HepG2 (cell line): Measurements from ENCODE around the gene NEIL1. TPM values are rescaled to one million over a fixed set of nuclear protein-coding genes. Genes with fewer than 3 reads are reported as not detected.

Experiments used
- ATAC-seq: fragments of 200-7000 bp; cut with Tn5 transposase; 3 replicates; pipeline ENCODE4 v1.9.1; 2020; ENCODE audit warnings: mild to moderate bottlenecking, moderate library complexity
- BruUV-seq: library from RNA; stranded (reverse); fragments of 400-500 nt; replicated peaks from 2 replicates; lab custom pipeline; 2021; lab: Mats Ljungman, UMichigan
- CTCF ChIA-PET: fragments of 300-600 bp; formaldehyde crosslinking; extraction: SDS; loops from one replicate; lab custom pipeline; 2021; ENCODE audit warnings: low total read pairs, inconsistent platforms, low intra/inter-chr PET ratio; lab: Yijun Ruan, JAX
- POLR2A ChIA-PET: fragments of 350-600 bp; sonication (Branson Sonifier 250); formaldehyde crosslinking; loops from one replicate; lab custom pipeline; 2020; ENCODE audit warnings: antibody characterized with exemption, inconsistent platforms; lab: Yijun Ruan, JAX
- DNase-seq: peaks from one replicate; pipeline ENCODE4 v3.0.0-alpha.2; 2015; ENCODE audit warnings: low spot score
- FAIRE-seq: peaks from 3 replicates; lab custom pipeline; 2011; peaks lifted over from hg19 to GRCh38; lab: Jason Lieb, UNC
- H2AFZ ChIP-seq: one replicate; pipeline ENCODE4 v1.6.1; 2011; ENCODE audit warnings: low read length, inconsistent platforms
- H3K27ac ChIP-seq: fragments of 300-600 bp; 3 replicates; pipeline ENCODE4 v1.8.0; 2011; ENCODE audit warnings: mixed run types, mild to moderate bottlenecking, mixed read lengths, low read length, inconsistent platforms; ENCODE audit not compliant: insufficient read depth; ENCODE audit errors: extremely low read length
- H3K27me3 ChIP-seq, 2 experiments: fragments of 200-600 bp in 1 of 2; 2 replicates in 1 of 2; 3 replicates in 1 of 2; pipeline versions ENCODE4 v1.6.0 to v1.8.0; 2011; ENCODE audit warnings: low read length in 2 of 2, mild to moderate bottlenecking in 2 of 2, moderate library complexity in 2 of 2, inconsistent platforms in 1 of 2; ENCODE audit not compliant: insufficient read depth in 2 of 2, control insufficient read depth in 1 of 2
- H3K36me3 ChIP-seq, 2 experiments: fragments of 200-600 bp in 1 of 2; replicated peaks in 1 of 2; 2 replicates in 1 of 2; 3 replicates in 1 of 2; pipeline versions ENCODE4 v1.5.1 to v1.8.0; 2011; ENCODE audit warnings: low read length in 2 of 2, inconsistent platforms in 1 of 2; ENCODE audit not compliant: insufficient read depth in 2 of 2, control insufficient read depth in 1 of 2
- H3K4me1 ChIP-seq: 2 replicates; pipeline ENCODE4 v1.5.1; 2012; ENCODE audit warnings: low read length, inconsistent platforms; ENCODE audit not compliant: insufficient read depth
- H3K4me2 ChIP-seq: 2 replicates; pipeline ENCODE4 v1.6.0; 2011; ENCODE audit warnings: low read depth, low read length, inconsistent platforms
- H3K4me3 ChIP-seq, 3 experiments: fragments of 200-600 bp in 1 of 3; sonication (generic), shearing (Covaris generic) in 1 of 3; replicated peaks in 1 of 3; 2 replicates each; pipeline ENCODE4 v1.5.1; 2011 to 2016; ENCODE audit warnings: low read length in 3 of 3, inconsistent platforms in 2 of 3, low read depth in 2 of 3, mild to moderate bottlenecking in 2 of 3, control low read depth in 1 of 3, mixed read lengths in 1 of 3; ENCODE audit not compliant: insufficient read depth in 1 of 3
- H3K79me2 ChIP-seq: one replicate; pipeline ENCODE4 v1.6.1; 2011; ENCODE audit warnings: low read length, inconsistent platforms; ENCODE audit not compliant: insufficient read depth
- H3K9ac ChIP-seq: 2 replicates; pipeline ENCODE4 v1.6.0; 2011; ENCODE audit warnings: mild to moderate bottlenecking, low read depth, low read length, inconsistent platforms; ENCODE audit not compliant: insufficient read depth
- H3K9me3 ChIP-seq: 2 replicates; pipeline ENCODE4 v1.5.1; 2012; ENCODE audit warnings: mild to moderate bottlenecking, low read length
- H4K20me1 ChIP-seq: 2 replicates; pipeline ENCODE4 v1.6.0; 2011; ENCODE audit warnings: inconsistent platforms, mild to moderate bottlenecking, low read length, moderate library complexity; ENCODE audit not compliant: insufficient read depth
- CTCF ChIP-seq: sonication (generic); formaldehyde crosslinking; IDR thresholded peaks from 2 replicates; pipeline ENCODE4 v1.5.0; 2020; ENCODE audit warnings: mild to moderate bottlenecking, missing genetic modification reagents, moderate library complexity
- LBX2 ChIP-seq: sonication (generic); formaldehyde crosslinking; IDR thresholded peaks from 2 replicates; pipeline ENCODE4 v1.5.0; 2020; ENCODE audit warnings: missing genetic modification reagents, mild to moderate bottlenecking, borderline replicate concordance
- PRDM4 ChIP-seq: sonication (generic); formaldehyde crosslinking; IDR thresholded peaks from 2 replicates; pipeline ENCODE4 v1.9.0; 2021; ENCODE audit warnings: missing genetic modification reagents, borderline replicate concordance
- WGBS: methylation state at CpG from one replicate; pipeline ENCODE4 v1.1.6; 2017; ENCODE audit warnings: low lambda C conversion rate; 5-methylcytosine and 5-hydroxymethylcytosine counted together
- in situ Hi-C: cut with HindIII; loops from 2 replicates; pipeline ENCODE4 v1.10.0; 2017; ENCODE audit warnings: low pct_unique_long_range_greater_than_20kb; ENCODE audit not compliant: extremely low pct_ligation_motif_present
- intact Hi-C: fragments of 100-400 bp; cut with micrococcal nuclease; formaldehyde crosslinking; loops from one replicate; pipeline ENCODE4 v1.10.0; 2022; ENCODE audit not compliant: unreplicated experiment
- polyA plus RNA-seq, 8 experiments: library from polyadenylated mRNA; depleted of rRNA in 3 of 8; stranded (reverse) in 7 of 8; unstranded in 1 of 8; fragments of >200 nt; fragmentation: Illumina TruSeq in 4 of 8; extraction: Trizol in 4 of 8; gene quantifications; 2 replicates each; pipeline versions ENCODE4 v1.2.1 to v1.2.3, GENCODE V29; 2011 to 2016; ENCODE audit warnings: low read depth in 4 of 8, missing spikeins in 1 of 8, mixed read lengths in 1 of 8; ENCODE audit not compliant: insufficient read depth in 1 of 8
- total RNA-seq, 5 experiments: library from RNA; depleted of rRNA; stranded (reverse); fragments of >200 nt; fragmentation: Illumina TruSeq; extraction: Trizol; gene quantifications; 2 replicates each; pipeline ENCODE4 v1.2.3, GENCODE V29; 2016; ENCODE audit warnings: low read depth in 1 of 5
- TF ChIP-seq, protein P1 (sequence below): fragments of 450-650 bp; IDR thresholded peaks from 2 replicates; pipeline ENCODE4 v1.6.1; 2016

The NEIL1 gene
- total and polyA plus RNA-seq, 2 of the 13 experiments (the other 11 are each of a cell fraction or from before 2014, with no cell fraction given), result 10.4 to 15.5 TPM

GRCh38 chr15:75327005-75327404 is 19.8 kb upstream of the NEIL1 start:
- DNase-seq, result no peak
- Histone ChIP-seq H3K4me3 (no peak overlapping the region), H2AFZ (no peak overlapping the region), H3K4me1 (peaks cover 23% of the 10 kb centered on the region), H3K36me3 (no peaks in the 10 kb centered on the region), H3K4me2 (no peak overlapping the region), H3K79me2 (no peaks in the 10 kb centered on the region), H3K9ac (no peak overlapping the region), H3K27ac (no peak overlapping the region), H3K9me3 (no peaks in the 10 kb centered on the region), H3K27me3 (peaks cover 0 to 4% of the 10 kb centered on the region in 2 experiments; a peak in 2 of 5 replicates), H4K20me1 (no peaks in the 10 kb centered on the region)
- in situ Hi-C loops, result no loop called here
- POLR2A ChIA-PET, result no interaction called here
- no TSS peak for BruUV-seq
- intact Hi-C loops, result no loop called here
- no peak for ATAC-seq
- TF ChIP-seq, protein P1, sequence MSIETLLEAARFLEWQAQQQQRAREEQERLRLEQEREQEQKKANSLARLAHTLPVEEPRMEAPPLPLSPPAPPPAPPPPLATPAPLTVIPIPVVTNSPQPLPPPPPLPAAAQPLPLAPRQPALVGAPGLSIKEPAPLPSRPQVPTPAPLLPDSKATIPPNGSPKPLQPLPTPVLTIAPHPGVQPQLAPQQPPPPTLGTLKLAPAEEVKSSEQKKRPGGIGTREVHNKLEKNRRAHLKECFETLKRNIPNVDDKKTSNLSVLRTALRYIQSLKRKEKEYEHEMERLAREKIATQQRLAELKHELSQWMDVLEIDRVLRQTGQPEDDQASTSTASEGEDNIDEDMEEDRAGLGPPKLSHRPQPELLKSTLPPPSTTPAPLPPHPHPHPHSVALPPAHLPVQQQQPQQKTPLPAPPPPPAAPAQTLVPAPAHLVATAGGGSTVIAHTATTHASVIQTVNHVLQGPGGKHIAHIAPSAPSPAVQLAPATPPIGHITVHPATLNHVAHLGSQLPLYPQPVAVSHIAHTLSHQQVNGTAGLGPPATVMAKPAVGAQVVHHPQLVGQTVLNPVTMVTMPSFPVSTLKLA, result peak; percentile 71
- no peak for TF ChIP-seq LBX2 (CRISPR knock-in tag)
- CTCF ChIA-PET, result no interaction called here
- 53% methylated on average over 4 of the region's 4 CpGs for WGBS
- FAIRE-seq, result no peak

DNA sequence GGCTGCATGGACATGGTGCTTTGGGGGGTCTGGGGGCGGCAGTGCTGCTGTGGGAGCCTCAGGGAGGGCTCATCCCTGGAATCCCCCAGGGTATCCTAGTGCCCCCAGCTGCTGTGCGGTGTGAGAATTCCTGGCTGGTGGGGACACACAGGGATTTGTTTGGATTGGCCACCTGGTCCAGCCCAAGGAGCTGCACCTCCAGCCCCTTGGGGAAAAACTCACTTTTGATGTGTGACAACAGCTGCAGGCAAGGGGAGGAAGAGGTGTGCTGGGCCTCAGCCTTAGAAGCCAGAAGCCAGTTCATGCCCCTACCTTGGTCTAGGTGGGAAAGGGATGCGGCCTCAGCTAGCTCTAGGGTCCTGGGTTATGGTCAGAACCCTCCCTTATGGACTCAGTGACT is 19.3 kb upstream of the NEIL1 start:
- Histone ChIP-seq H2AFZ (no peak overlapping the region), H3K4me1 (peaks cover 23% of the 10 kb centered on the region), H3K4me2 (no peak overlapping the region), H3K9ac (no peak overlapping the region), H3K4me3 (no peak overlapping the region), H3K27ac (no peak overlapping the region), H4K20me1 (no peaks in the 10 kb centered on the region), H3K27me3 (peaks cover 0 to 4% of the 10 kb centered on the region in 2 experiments; a peak in 2 of 5 replicates), H3K79me2 (no peaks in the 10 kb centered on the region), H3K36me3 (no peaks in the 10 kb centered on the region), H3K9me3 (no peaks in the 10 kb centered on the region)
- DNase-seq (no peak), ATAC-seq (no peak), FAIRE-seq (no peak)
- in situ Hi-C loops (no loop called here), intact Hi-C loops (no loop called here)
- WGBS, result 0% methylated on average over 1 of the region's 3 CpGs
- CTCF ChIA-PET, result no interaction called here
- BruUV-seq, result no TSS peak
- POLR2A ChIA-PET, result interaction anchor here (2.6 kb wide), 1 partner anchor 41 kb away, joined by 9 read pairs; the partner anchor contains the start of gene MAN2C1
- TF ChIP-seq PRDM4 (CRISPR knock-in tag) (no peak), CTCF (CRISPR knock-in tag) (no peak)
